ENCODE results near the gene MZF1. TPM values are rescaled to one million over a fixed set of nuclear protein-coding genes. Genes with fewer than 3 reads are reported as not detected.
A peak's percentile ranks its signal among the peaks of the same experiment; 100 is the strongest.

MZF1 gene
- total RNA-seq, 1 donor from 2014 or later, result 17.4 TPM

GRCh38 chr19:58563823-58564222, 9.3 kb downstream of the MZF1 start:
- TF ChIP-seq EZH2 (IDR thresholded peaks at IDR 0.05; ENCODE audit: insufficient read depth, low read length) (no peak), CTCF (IDR thresholded peaks at IDR 0.05; ENCODE audit: insufficient read depth, low read depth, low read length) (no peak)
- Histone ChIP-seq H3K4me1 (ENCODE audit: insufficient read depth, low read length) (peaks cover 27% of the 10 kb centered on the region), H4K20me1 (ENCODE audit: insufficient read depth, low read length) (peaks cover 8% of the 10 kb centered on the region), H3K36me3 (ENCODE audit: insufficient read depth, low read length) (no peaks in the 10 kb centered on the region), H3K27me3 (ENCODE audit: insufficient read depth, low read length) (peaks cover 10% of the 10 kb centered on the region), H3K4me2 (ENCODE audit: low read length) (no peak overlapping the region), H3K9ac (ENCODE audit: low read length) (no peak overlapping the region), H3K79me2 (ENCODE audit: insufficient read depth, low read length) (peaks cover 3% of the 10 kb centered on the region), H3K9me3 (ENCODE audit: insufficient read depth, low read depth, low read length) (no peaks in the 10 kb centered on the region), H2AFZ (ENCODE audit: low read depth, low read length) (no peak overlapping the region), H3K4me3 (ENCODE audit: insufficient read depth, low read depth, low read length) (no peak overlapping the region), H3K27ac (ENCODE audit: low read depth, low read length) (no peak overlapping the region)
- DNase-seq (ENCODE audit: low read depth) (no peak), FAIRE-seq (no peak)
- H3K9me3 Mint-ChIP-seq (ENCODE audit: unreplicated experiment), result peaks cover 2% of the 10 kb centered on the region
- H3K36me3 Mint-ChIP-seq (ENCODE audit: low read depth, unreplicated experiment), result peaks cover 10% of the 10 kb centered on the region
- peaks cover 4% of the 10 kb centered on the region for H3K4me1 Mint-ChIP-seq (ENCODE audit: low read depth, unreplicated experiment)
- peak overlapping the region; percentile 35 for H3K4me3 Mint-ChIP-seq (ENCODE audit: unreplicated experiment)
- no peaks in the 10 kb centered on the region for H3K27me3 Mint-ChIP-seq (ENCODE audit: low read depth, unreplicated experiment)
- H3K27ac Mint-ChIP-seq (ENCODE audit: unreplicated experiment), result no peak overlapping the region

- peaks cover 4% of the 10 kb centered on the region for H3K4me1 Mint-ChIP-seq (ENCODE audit: low read depth, unreplicated experiment)
- H3K4me3 Mint-ChIP-seq (ENCODE audit: unreplicated experiment), result peak overlapping the region; percentile 20
- H3K9me3 Mint-ChIP-seq (ENCODE audit: unreplicated experiment), result peaks cover 2% of the 10 kb centered on the region
- Histone ChIP-seq H3K4me2 (ENCODE audit: low read length) (peak overlapping the region; percentile 78), H3K27ac (ENCODE audit: low read depth, low read length) (no peak overlapping the region), H3K79me2 (ENCODE audit: insufficient read depth, low read length) (peaks cover 4% of the 10 kb centered on the region), H4K20me1 (ENCODE audit: insufficient read depth, low read length) (peaks cover 8% of the 10 kb centered on the region), H2AFZ (ENCODE audit: low read depth, low read length) (no peak overlapping the region), H3K27me3 (ENCODE audit: insufficient read depth, low read length) (peaks cover 10% of the 10 kb centered on the region), H3K9me3 (ENCODE audit: insufficient read depth, low read depth, low read length) (no peaks in the 10 kb centered on the region), H3K4me3 (ENCODE audit: insufficient read depth, low read depth, low read length) (peak overlapping the region; percentile 46), H3K36me3 (ENCODE audit: insufficient read depth, low read length) (no peaks in the 10 kb centered on the region), H3K9ac (ENCODE audit: low read length) (peak overlapping the region; percentile 18), H3K4me1 (ENCODE audit: insufficient read depth, low read length) (peaks cover 27% of the 10 kb centered on the region)
- no peak for DNase-seq (ENCODE audit: low read depth)
- no peaks in the 10 kb centered on the region for H3K27me3 Mint-ChIP-seq (ENCODE audit: low read depth, unreplicated experiment)
- H3K36me3 Mint-ChIP-seq (ENCODE audit: low read depth, unreplicated experiment), result peaks cover 7% of the 10 kb centered on the region
- TF ChIP-seq EZH2 (IDR thresholded peaks at IDR 0.05; ENCODE audit: insufficient read depth, low read length), result no peak
- TF ChIP-seq CTCF (IDR thresholded peaks at IDR 0.05; ENCODE audit: insufficient read depth, low read depth, low read length), result no peak
- FAIRE-seq, result no peak
- H3K27ac Mint-ChIP-seq (ENCODE audit: unreplicated experiment), result no peak overlapping the region
Observed at GRCh38 chr19:58563034-58563573, 10.0 kb downstream of the MZF1 start.
